ENCODE results near the gene TAF4.

TAF4 gene

GRCh38 chr20:62004614-62005013 is 61.1 kb downstream of the TAF4 start:
- no peak for DNase-seq (ENCODE audit: extremely low spot score)
- ChIA-PET POLR2A (no interaction called here), CTCF (no interaction called here)
- TF ChIP-seq HDGF (IDR thresholded peaks at IDR 0.05; ENCODE audit: borderline replicate concordance): no peak
- TF ChIP-seq ELF4 (IDR thresholded peaks at IDR 0.05): no peak
- no peak for TF ChIP-seq ZNF384 (IDR thresholded peaks at IDR 0.05)
- no peak for TF ChIP-seq SP1 (IDR thresholded peaks at IDR 0.05)
- TF ChIP-seq TARDBP (IDR thresholded peaks at IDR 0.05): no peak
- TF ChIP-seq CTBP1 (IDR thresholded peaks at IDR 0.05; ENCODE audit: borderline replicate concordance): no peak

GRCh38 chr20:62003567-62004405 is 61.9 kb downstream of the TAF4 start:
- DNase-seq (ENCODE audit: extremely low spot score): no peak
- POLR2A ChIA-PET: no interaction called here
- TF ChIP-seq ELF4 (IDR thresholded peaks at IDR 0.05) (no peak), FOXA1 (IDR thresholded peaks at IDR 0.05) (no peak), TARDBP (IDR thresholded peaks at IDR 0.05) (no peak), FOXM1 (IDR thresholded peaks at IDR 0.05; ENCODE audit: borderline replicate concordance) (no peak), L3MBTL2 (conservative IDR thresholded peaks at IDR 0.05) (no peak), ZNF384 (IDR thresholded peaks at IDR 0.05) (no peak), NFRKB (IDR thresholded peaks at IDR 0.05) (no peak), ARNT (IDR thresholded peaks at IDR 0.05) (no peak), CTBP1 (IDR thresholded peaks at IDR 0.05; ENCODE audit: borderline replicate concordance) (no peak), BHLHE40 (IDR thresholded peaks at IDR 0.05; ENCODE audit: borderline replicate concordance) (no peak), HDGF (IDR thresholded peaks at IDR 0.05; ENCODE audit: borderline replicate concordance) (no peak), SP1 (IDR thresholded peaks at IDR 0.05) (no peak), FOXK2 (IDR thresholded peaks at IDR 0.05) (no peak), SUZ12 (IDR thresholded peaks at IDR 0.05) (no peak), LEF1 (IDR thresholded peaks at IDR 0.05; ENCODE audit: borderline replicate concordance) (no peak)
- CTCF ChIA-PET: interaction anchor here (0.5 kb wide), 1 partner anchor 21 kb away, joined by 3 read pairs; no protein-coding TSS in a partner anchor

- ChIA-PET POLR2A (no interaction called here), CTCF (interaction anchor here (0.5 kb wide), 1 partner anchor 20 kb away, joined by 3 read pairs; no protein-coding TSS in a partner anchor)
- no peak for TF ChIP-seq SUZ12 (IDR thresholded peaks at IDR 0.05)
- TF ChIP-seq FOXM1 (IDR thresholded peaks at IDR 0.05; ENCODE audit: borderline replicate concordance): no peak
- TF ChIP-seq PKNOX1 (IDR thresholded peaks at IDR 0.05): no peak
- TF ChIP-seq BHLHE40 (IDR thresholded peaks at IDR 0.05; ENCODE audit: borderline replicate concordance): no peak
- TF ChIP-seq FOXA1 (IDR thresholded peaks at IDR 0.05): no peak
- no peak for TF ChIP-seq SP1 (IDR thresholded peaks at IDR 0.05)
- no peak for TF ChIP-seq FOXK2 (IDR thresholded peaks at IDR 0.05)
- no peak for TF ChIP-seq L3MBTL2 (conservative IDR thresholded peaks at IDR 0.05)
- no peak for TF ChIP-seq ZNF384 (IDR thresholded peaks at IDR 0.05)
- no peak for TF ChIP-seq ARNT (IDR thresholded peaks at IDR 0.05)
- no peak for TF ChIP-seq NFRKB (IDR thresholded peaks at IDR 0.05)
- TF ChIP-seq LEF1 (IDR thresholded peaks at IDR 0.05; ENCODE audit: borderline replicate concordance): no peak
- TF ChIP-seq CTBP1 (IDR thresholded peaks at IDR 0.05; ENCODE audit: borderline replicate concordance): no peak
- no peak for TF ChIP-seq HDGF (IDR thresholded peaks at IDR 0.05; ENCODE audit: borderline replicate concordance)
- no peak for TF ChIP-seq TARDBP (IDR thresholded peaks at IDR 0.05)
- TF ChIP-seq ELF4 (IDR thresholded peaks at IDR 0.05): no peak
- DNase-seq (ENCODE audit: extremely low spot score): no peak
These were observed 62.7 kb downstream of the TAF4 start for GRCh38 chr20:62002882-62003480.

- CTCF ChIA-PET: no interaction called here
- no peak for TF ChIP-seq PKNOX1 (IDR thresholded peaks at IDR 0.05)
- TF ChIP-seq ZNF384 (IDR thresholded peaks at IDR 0.05): no peak
- TF ChIP-seq L3MBTL2 (conservative IDR thresholded peaks at IDR 0.05): no peak
- TF ChIP-seq HDGF (IDR thresholded peaks at IDR 0.05; ENCODE audit: borderline replicate concordance): no peak
- no peak for TF ChIP-seq SUZ12 (IDR thresholded peaks at IDR 0.05)
- TF ChIP-seq FOXK2 (IDR thresholded peaks at IDR 0.05): no peak
- TF ChIP-seq LEF1 (IDR thresholded peaks at IDR 0.05; ENCODE audit: borderline replicate concordance): no peak
- TF ChIP-seq ARNT (IDR thresholded peaks at IDR 0.05): no peak
- TF ChIP-seq ELF4 (IDR thresholded peaks at IDR 0.05): no peak
- TF ChIP-seq TARDBP (IDR thresholded peaks at IDR 0.05): no peak
- TF ChIP-seq SP1 (IDR thresholded peaks at IDR 0.05): no peak
- no peak for TF ChIP-seq BHLHE40 (IDR thresholded peaks at IDR 0.05; ENCODE audit: borderline replicate concordance)
- TF ChIP-seq FOXM1 (IDR thresholded peaks at IDR 0.05; ENCODE audit: borderline replicate concordance): no peak
- no peak for TF ChIP-seq FOXA1 (IDR thresholded peaks at IDR 0.05)
- TF ChIP-seq CTBP1 (IDR thresholded peaks at IDR 0.05; ENCODE audit: borderline replicate concordance): no peak
- no peak for TF ChIP-seq NFRKB (IDR thresholded peaks at IDR 0.05)
- DNase-seq (ENCODE audit: extremely low spot score): no peak
- POLR2A ChIA-PET: no interaction called here
These were observed 64.4 kb downstream of the TAF4 start for GRCh38 chr20:62001178-62001715.

GRCh38 chr20:61998343-61999121 is 67.1 kb downstream of the TAF4 start:
- no peak for TF ChIP-seq L3MBTL2 (conservative IDR thresholded peaks at IDR 0.05)
- TF ChIP-seq SP1 (IDR thresholded peaks at IDR 0.05): no peak
- no peak for TF ChIP-seq SUZ12 (IDR thresholded peaks at IDR 0.05)
- TF ChIP-seq ELF4 (IDR thresholded peaks at IDR 0.05): no peak
- no peak for TF ChIP-seq FOXA1 (IDR thresholded peaks at IDR 0.05)
- no peak for TF ChIP-seq ARNT (IDR thresholded peaks at IDR 0.05)
- no peak for TF ChIP-seq HDGF (IDR thresholded peaks at IDR 0.05; ENCODE audit: borderline replicate concordance)
- no peak for TF ChIP-seq BHLHE40 (IDR thresholded peaks at IDR 0.05; ENCODE audit: borderline replicate concordance)
- TF ChIP-seq ZNF384 (IDR thresholded peaks at IDR 0.05): no peak
- no peak for TF ChIP-seq NFRKB (IDR thresholded peaks at IDR 0.05)
- no peak for DNase-seq (ENCODE audit: extremely low spot score)
- ChIA-PET CTCF (no interaction called here), POLR2A (no interaction called here)

Data from HEK293T (cell line).